Retinal pigment epithelial cell (primary cell): Measurements from ENCODE around the gene KLHL5.
"Not testable (repeated sequence)": the region's sequence is repeated elsewhere in the genome, so short reads cannot be mapped to it uniquely, and the experiment has no call there.

Experiments
- DNase-seq: peaks from one replicate; pipeline ENCODE4 v3.0.0-alpha.2; 2010; ENCODE audit warnings: low read depth
- H3K4me3 ChIP-seq: 2 replicates; pipeline ENCODE4 v1.5.1; 2011; ENCODE audit warnings: mild to moderate bottlenecking, low read length, control low read depth, moderate library complexity
- CTCF ChIP-seq: conservative IDR thresholded peaks from 2 replicates; pipeline ENCODE4 v1.5.1; 2011; ENCODE audit warnings: low read depth, low read length, control low read depth, inconsistent platforms

KLHL5 gene

GRCh38 chr4:39025552-39026085 lies 36.4 kb upstream of the KLHL5 start:
- no peak for TF ChIP-seq CTCF
- no peak for DNase-seq
- H3K4me3 ChIP-seq: no peak overlapping the region

- no peak for TF ChIP-seq CTCF
- DNase-seq: no peak
- no peak overlapping the region for H3K4me3 ChIP-seq
These were observed 35.9 kb upstream of the KLHL5 start for GRCh38 chr4:39026096-39026495.

GRCh38 chr4:39029752-39030694 lies 32.0 kb upstream of the KLHL5 start:
- TF ChIP-seq CTCF: no peak
- H3K4me3 ChIP-seq: no peak overlapping the region
- DNase-seq: no peak

- DNase-seq: no peak
- H3K4me3 ChIP-seq: no peak overlapping the region
- TF ChIP-seq CTCF: no peak
These were observed 31.3 kb upstream of the KLHL5 start for GRCh38 chr4:39030725-39031124.

DNA sequence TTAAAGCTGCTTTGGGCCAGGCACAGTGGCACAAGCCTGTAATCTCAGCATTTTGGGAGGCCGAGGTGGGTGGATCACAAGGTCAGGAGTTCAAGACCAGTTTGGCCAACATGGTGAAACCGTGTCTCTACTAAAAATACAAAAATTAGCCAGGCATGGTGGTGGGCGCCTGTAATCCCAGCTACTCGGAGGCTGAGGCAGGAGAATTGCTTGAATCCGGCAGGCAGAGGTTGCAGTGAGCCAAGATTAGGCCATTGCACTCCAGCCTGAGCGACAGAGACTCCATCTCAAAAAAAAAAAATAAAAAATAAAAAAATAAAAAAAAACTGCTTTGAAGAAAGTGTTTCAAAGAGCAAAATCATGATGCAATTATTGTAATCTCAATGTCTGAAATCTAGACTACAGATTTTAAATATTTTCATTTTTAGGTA lies 30.4 kb upstream of the KLHL5 start:
- not testable (repeated sequence) for H3K4me3 ChIP-seq, DNase-seq

GRCh38 chr4:39032218-39033085 lies 29.6 kb upstream of the KLHL5 start, which contains the start of gene TMEM156:
TMEM156 (minus strand) TSS chr4:39032409; CDS start chr4:39032313, 96 bp downstream.
- no peak within 1 kb of the TSS for H3K4me3 ChIP-seq
- no peak for TF ChIP-seq CTCF
- no peak for DNase-seq

- H3K4me3 ChIP-seq: no peak overlapping the region
- DNase-seq: peak; percentile 60
- TF ChIP-seq CTCF: no peak
These were observed 25.9 kb upstream of the KLHL5 start for GRCh38 chr4:39036172-39036571.
